K562 (cell line): Measurements from ENCODE around the gene MND1. TPM values are rescaled to one million over a fixed set of nuclear protein-coding genes. Genes with fewer than 3 reads are reported as not detected.

Experiments used
- ATAC-seq: fragments of 200-7000 bp; cut with Tn5 transposase; 3 replicates; pipeline ENCODE4 v1.9.1; 2020; ENCODE audit warnings: moderate library complexity
- BruUV-seq: library from RNA; stranded (reverse); fragments of 400-500 nt; replicated peaks from 2 replicates; lab custom pipeline; 2021; lab: Mats Ljungman, UMichigan
- CTCF ChIA-PET: fragments of 300-600 bp; formaldehyde crosslinking; extraction: SDS; loops from one replicate; lab custom pipeline; 2021; ENCODE audit warnings: low intra/inter-chr PET ratio; lab: Yijun Ruan, JAX
- POLR2A ChIA-PET: fragments of 300-600, 350-650 bp; sonication (Branson Sonifier 250); formaldehyde crosslinking; extraction: SDS; loops from one replicate; lab custom pipeline; 2021; ENCODE audit warnings: antibody characterized with exemption, inconsistent platforms; lab: Yijun Ruan, JAX
- DNase-seq, 4 experiments: peaks; one replicate each; pipeline versions ENCODE4 v3.0.0 to v3.0.0-alpha.2; 2011 to 2018; ENCODE audit warnings: low spot score in 3 of 4, mixed read lengths in 3 of 4; ENCODE audit errors: extremely low read depth in 1 of 4
- FAIRE-seq: peaks from 2 replicates; lab custom pipeline; 2011; peaks lifted over from hg19 to GRCh38; lab: Jason Lieb, UNC
- H2AFZ ChIP-seq: 2 replicates; pipeline ENCODE4 v1.6.0; 2011; ENCODE audit warnings: low read depth, low read length, control low read depth, inconsistent platforms
- H3K27ac ChIP-seq: fragments of 200-600 bp; 3 replicates; pipeline ENCODE4 v1.8.0; 2011; ENCODE audit warnings: low read depth, mild to moderate bottlenecking, control low read depth, inconsistent platforms, low read length, moderate library complexity, mixed read lengths; ENCODE audit errors: extremely low read depth
- H3K27me3 ChIP-seq, 2 experiments: fragments of 300-600 bp in 1 of 2; 2 replicates in 1 of 2; 3 replicates in 1 of 2; pipeline versions ENCODE4 v1.6.0 to v1.8.0; 2011; ENCODE audit warnings: inconsistent platforms in 2 of 2, low read length in 2 of 2, mild to moderate bottlenecking in 1 of 2, mixed read lengths in 1 of 2, moderate library complexity in 1 of 2; ENCODE audit not compliant: control insufficient read depth in 2 of 2, insufficient read depth in 2 of 2
- H3K36me3 ChIP-seq: fragments of 300-600 bp; 3 replicates; pipeline ENCODE4 v1.8.0; 2011; ENCODE audit warnings: mild to moderate bottlenecking, low read length, inconsistent platforms; ENCODE audit not compliant: control insufficient read depth, insufficient read depth
- H3K4me1 ChIP-seq, 2 experiments: fragments of 200-600 bp in 1 of 2; replicated peaks in 1 of 2; 2 replicates in 1 of 2; 3 replicates in 1 of 2; pipeline versions ENCODE4 v1.5.1 to v1.8.0; 2011; ENCODE audit warnings: inconsistent platforms in 2 of 2, low read length in 2 of 2, mild to moderate bottlenecking in 1 of 2, mixed read lengths in 1 of 2, moderate library complexity in 1 of 2; ENCODE audit not compliant: control insufficient read depth in 2 of 2, insufficient read depth in 2 of 2
- H3K4me2 ChIP-seq: 2 replicates; pipeline ENCODE4 v1.6.1; 2011; ENCODE audit warnings: low read length, control low read depth, inconsistent platforms, mixed read lengths; ENCODE audit not compliant: insufficient read depth
- H3K4me3 ChIP-seq: fragments of 200-600 bp; sonication (generic), shearing (Covaris generic); 2 replicates; pipeline ENCODE4 v1.5.1; 2016; ENCODE audit warnings: control low read depth, inconsistent platforms
- H3K79me2 ChIP-seq: fragments of 200-600 bp; 3 replicates; pipeline ENCODE4 v1.8.0; 2011; ENCODE audit warnings: low read length, inconsistent platforms; ENCODE audit not compliant: control insufficient read depth, insufficient read depth
- H3K9ac ChIP-seq, 2 experiments: 2 replicates each; pipeline versions ENCODE4 v1.6.0 to v1.6.1; 2011; ENCODE audit warnings: low read depth in 2 of 2, low read length in 2 of 2, control low read depth in 1 of 2, inconsistent platforms in 1 of 2, mild to moderate bottlenecking in 1 of 2, mixed read lengths in 1 of 2; ENCODE audit not compliant: insufficient read depth in 1 of 2
- H3K9me1 ChIP-seq: one replicate; pipeline ENCODE4 v1.6.0; 2011; ENCODE audit warnings: inconsistent platforms, mild to moderate bottlenecking, low read length, moderate library complexity; ENCODE audit not compliant: control insufficient read depth, insufficient read depth
- H3K9me3 ChIP-seq: replicated peaks from 2 replicates; pipeline ENCODE4 v1.5.1; 2011; ENCODE audit warnings: low read depth, low read length, inconsistent platforms; ENCODE audit not compliant: control insufficient read depth, insufficient read depth
- H4K20me1 ChIP-seq: replicated peaks from 2 replicates; pipeline ENCODE4 v1.6.1; 2011; ENCODE audit warnings: low read length, inconsistent platforms, mixed read lengths; ENCODE audit not compliant: control insufficient read depth, insufficient read depth
- DDX20 ChIP-seq: fragments of 450-650 bp; IDR thresholded peaks from 2 replicates; pipeline ENCODE4 v1.6.1; 2016; ENCODE audit warnings: missing genetic modification characterization, low read depth, mild to moderate bottlenecking, missing compliant biosample characterization, moderate library complexity
- GTF2A2 ChIP-seq: IDR thresholded peaks from 2 replicates; pipeline ENCODE4 v1.6.1; 2016; ENCODE audit warnings: mild to moderate bottlenecking, missing genetic modification characterization, missing compliant biosample characterization
- MCM5 ChIP-seq: fragments of 450-650 bp; IDR thresholded peaks from 2 replicates; pipeline ENCODE4 v1.6.1; 2016; ENCODE audit warnings: low read depth
- NCOA6 ChIP-seq: fragments of 450-650 bp; IDR thresholded peaks from 2 replicates; pipeline ENCODE4 v1.6.1; 2017; ENCODE audit warnings: mild to moderate bottlenecking
- NR2C2 ChIP-seq, 2 experiments: fragments of 200-800 bp in 1 of 2; sonication (Bioruptor generic) in 1 of 2; sonication (generic) in 1 of 2; formaldehyde crosslinking in 1 of 2; IDR thresholded peaks; 2 replicates each; pipeline versions ENCODE4 v1.6.1 to v1.8.0; 2016 to 2022; ENCODE audit warnings: mild to moderate bottlenecking in 1 of 2, missing compliant biosample characterization in 1 of 2, missing genetic modification characterization in 1 of 2, missing genetic modification reagents in 1 of 2
- ZBTB1 ChIP-seq: sonication (generic); formaldehyde crosslinking; IDR thresholded peaks from 2 replicates; pipeline ENCODE4 v1.8.1; 2023; ENCODE audit warnings: missing genetic modification reagents, low read depth, mild to moderate bottlenecking, borderline replicate concordance
- ZNF609 ChIP-seq: sonication (generic); formaldehyde crosslinking; IDR thresholded peaks from 2 replicates; pipeline ENCODE4 v1.8.1; 2023; ENCODE audit warnings: missing genetic modification reagents, mild to moderate bottlenecking, borderline replicate concordance
- WGBS: fragments of 100-300 bp; shearing (Covaris generic); methylation state at CpG from one replicate; pipeline ENCODE4 v1.1.6; 2016; ENCODE audit warnings: low coverage, mixed read lengths; ENCODE audit not compliant: insufficient coverage; ENCODE audit errors: missing lambda C conversion rate; 5-methylcytosine and 5-hydroxymethylcytosine counted together
- in situ Hi-C: fragments of 300-500 bp; cut with MboI; formaldehyde crosslinking; loops from 4 replicates; pipeline ENCODE4 v1.15.0; 2018; ENCODE audit warnings: inconsistent platforms, mixed read lengths
- intact Hi-C: fragments of 100-400 bp; cut with micrococcal nuclease; formaldehyde crosslinking; loops from 2 replicates; pipeline ENCODE4 v1.14.2; 2022
- polyA plus RNA-seq, 8 experiments: library from polyadenylated mRNA; depleted of rRNA in 4 of 8; stranded (reverse) in 5 of 8; unstranded in 3 of 8; fragments of >200 nt; fragmentation: Nextera tagmentation in 2 of 8; fragmentation: Illumina TruSeq in 1 of 8; extraction: Ambion mirVana in 2 of 8; extraction: Trizol in 1 of 8; gene quantifications; 2 replicates each; pipeline versions ENCODE4 v1.2.1 to v1.2.3, GENCODE V29; 2011 to 2014; ENCODE audit warnings: inconsistent platforms in 1 of 8, missing spikeins in 1 of 8
- total RNA-seq, 7 experiments: library from RNA; depleted of rRNA in 6 of 7; stranded (reverse); fragments of >200 nt in 6 of 7; fragmentation: Illumina TruSeq in 2 of 7; extraction: Trizol in 2 of 7; gene quantifications; 2 replicates each; pipeline versions ENCODE4 v1.2.1 to v1.2.3, GENCODE V29; 2011 to 2021; ENCODE audit warnings: low replicate concordance in 1 of 7

MND1 gene
- total and polyA plus RNA-seq, 9 of the 15 experiments (the other 6 are each of a cell fraction or from before 2014, with no cell fraction given), result 35.3 to 94.1 (median 59.9) TPM

- Histone ChIP-seq H3K27ac (no peak overlapping the region), H4K20me1 (no peaks in the 10 kb centered on the region), H3K79me2 (no peaks in the 10 kb centered on the region), H3K4me3 (no peak overlapping the region), H3K4me1 (no peaks in the 10 kb centered on the region), H3K27me3 (peaks cover 9 to 16% of the 10 kb centered on the region in 2 experiments; a peak in 4 of 5 replicates), H3K36me3 (no peaks in the 10 kb centered on the region), H3K9ac (no peak overlapping the region), H3K9me1 (no peaks in the 10 kb centered on the region), H2AFZ (no peak overlapping the region), H3K4me2 (no peak overlapping the region), H3K9me3 (no peaks in the 10 kb centered on the region)
- TF ChIP-seq NR2C2 (CRISPR knock-in tag; IDR thresholded peaks at IDR 0.05) (no peak), NR2C2 (tag; IDR thresholded peaks at IDR 0.05) (no peak), GTF2A2 (tag) (no peak), ZBTB1 (no peak), DDX20 (no peak), NCOA6 (no peak), ZNF609 (CRISPR knock-in tag) (no peak), MCM5 (no peak)
- WGBS, result 0% methylated on average over 3 of the region's 3 CpGs
- in situ Hi-C loops (loop anchor here (10.0 to 25.0 kb wide), 2 partner anchors 179 to 487 kb away; no protein-coding TSS in a partner anchor), intact Hi-C loops (loop anchor here (10.0 kb wide), 1 partner anchor 469 kb away; no protein-coding TSS in a partner anchor)
- FAIRE-seq (no peak), DNase-seq (no peak), ATAC-seq (no peak)
- ChIA-PET POLR2A (no interaction called here), CTCF (no interaction called here)
- BruUV-seq, result no TSS peak
Measured at GRCh38 chr4:153324046-153324445, 20.4 kb upstream of the MND1 start.
